Measurements from ENCODE around the gene DYRK3.
A peak's percentile ranks its signal among the peaks of the same experiment; 100 is the strongest.

Gene DYRK3

GRCh38 chr1:206658264-206658980 lies 23.1 kb downstream of the DYRK3 start:
- Histone ChIP-seq H3K27ac (ENCODE audit: extremely low read depth, low read depth, low read length) (no peak overlapping the region), H3K9me3 (ENCODE audit: control insufficient read depth, insufficient read depth, low read depth, low read length) (no peaks in the 10 kb centered on the region), H3K36me3 (ENCODE audit: control insufficient read depth in 2 of 2, insufficient read depth in 1 of 2, low read length in 2 of 2) (no peaks in the 10 kb centered on the region), H3K4me1 (ENCODE audit: control insufficient read depth, insufficient read depth, low read length) (peaks cover 8% of the 10 kb centered on the region), H3K4me3 (ENCODE audit: low read depth, low read length) (no peak overlapping the region)
- TF ChIP-seq YY1 (tag by site-specific recombination; IDR thresholded peaks at IDR 0.05) (no peak), ZSCAN23 (tag by site-specific recombination; IDR thresholded peaks at IDR 0.05) (no peak), ZNF585B (tag by site-specific recombination; IDR thresholded peaks at IDR 0.05) (no peak), ZNF600 (tag by site-specific recombination; IDR thresholded peaks at IDR 0.05) (peak; percentile 35; the same call in 1 of the 2 replicates), GLIS1 (tag by site-specific recombination; IDR thresholded peaks at IDR 0.05) (peak; percentile 74), GLIS2 (tag by site-specific recombination; IDR thresholded peaks at IDR 0.05) (peak; percentile 44; the same call in 1 of the 2 replicates), ZNF394 (tag by site-specific recombination; IDR thresholded peaks at IDR 0.05; ENCODE audit: borderline replicate concordance) (no peak), ZBTB17 (tag by site-specific recombination; IDR thresholded peaks at IDR 0.05) (0 out of 2 replicates have a peak, but pooled peaks have one; percentile 15), ZIC2 (tag by site-specific recombination; IDR thresholded peaks at IDR 0.05) (peak; percentile 60), ZNF341 (tag by site-specific recombination; IDR thresholded peaks at IDR 0.05; ENCODE audit: low read depth) (peak; percentile 75), KLF9 (tag by site-specific recombination; IDR thresholded peaks at IDR 0.05; ENCODE audit: low read depth) (no peak), ZNF202 (tag by site-specific recombination; IDR thresholded peaks at IDR 0.05; ENCODE audit: borderline replicate concordance) (no peak), ZNF791 (tag by site-specific recombination; IDR thresholded peaks at IDR 0.05) (no peak)
- TF ChIP-seq, protein P1, sequence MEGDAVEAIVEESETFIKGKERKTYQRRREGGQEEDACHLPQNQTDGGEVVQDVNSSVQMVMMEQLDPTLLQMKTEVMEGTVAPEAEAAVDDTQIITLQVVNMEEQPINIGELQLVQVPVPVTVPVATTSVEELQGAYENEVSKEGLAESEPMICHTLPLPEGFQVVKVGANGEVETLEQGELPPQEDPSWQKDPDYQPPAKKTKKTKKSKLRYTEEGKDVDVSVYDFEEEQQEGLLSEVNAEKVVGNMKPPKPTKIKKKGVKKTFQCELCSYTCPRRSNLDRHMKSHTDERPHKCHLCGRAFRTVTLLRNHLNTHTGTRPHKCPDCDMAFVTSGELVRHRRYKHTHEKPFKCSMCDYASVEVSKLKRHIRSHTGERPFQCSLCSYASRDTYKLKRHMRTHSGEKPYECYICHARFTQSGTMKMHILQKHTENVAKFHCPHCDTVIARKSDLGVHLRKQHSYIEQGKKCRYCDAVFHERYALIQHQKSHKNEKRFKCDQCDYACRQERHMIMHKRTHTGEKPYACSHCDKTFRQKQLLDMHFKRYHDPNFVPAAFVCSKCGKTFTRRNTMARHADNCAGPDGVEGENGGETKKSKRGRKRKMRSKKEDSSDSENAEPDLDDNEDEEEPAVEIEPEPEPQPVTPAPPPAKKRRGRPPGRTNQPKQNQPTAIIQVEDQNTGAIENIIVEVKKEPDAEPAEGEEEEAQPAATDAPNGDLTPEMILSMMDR (tag by site-specific recombination; IDR thresholded peaks at IDR 0.05): peak; percentile 64; the same call in 1 of the 2 replicates
- TF ChIP-seq, protein P2, sequence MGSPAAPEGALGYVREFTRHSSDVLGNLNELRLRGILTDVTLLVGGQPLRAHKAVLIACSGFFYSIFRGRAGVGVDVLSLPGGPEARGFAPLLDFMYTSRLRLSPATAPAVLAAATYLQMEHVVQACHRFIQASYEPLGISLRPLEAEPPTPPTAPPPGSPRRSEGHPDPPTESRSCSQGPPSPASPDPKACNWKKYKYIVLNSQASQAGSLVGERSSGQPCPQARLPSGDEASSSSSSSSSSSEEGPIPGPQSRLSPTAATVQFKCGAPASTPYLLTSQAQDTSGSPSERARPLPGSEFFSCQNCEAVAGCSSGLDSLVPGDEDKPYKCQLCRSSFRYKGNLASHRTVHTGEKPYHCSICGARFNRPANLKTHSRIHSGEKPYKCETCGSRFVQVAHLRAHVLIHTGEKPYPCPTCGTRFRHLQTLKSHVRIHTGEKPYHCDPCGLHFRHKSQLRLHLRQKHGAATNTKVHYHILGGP (tag by site-specific recombination; IDR thresholded peaks at IDR 0.05): no peak
- TF ChIP-seq, protein P3, sequence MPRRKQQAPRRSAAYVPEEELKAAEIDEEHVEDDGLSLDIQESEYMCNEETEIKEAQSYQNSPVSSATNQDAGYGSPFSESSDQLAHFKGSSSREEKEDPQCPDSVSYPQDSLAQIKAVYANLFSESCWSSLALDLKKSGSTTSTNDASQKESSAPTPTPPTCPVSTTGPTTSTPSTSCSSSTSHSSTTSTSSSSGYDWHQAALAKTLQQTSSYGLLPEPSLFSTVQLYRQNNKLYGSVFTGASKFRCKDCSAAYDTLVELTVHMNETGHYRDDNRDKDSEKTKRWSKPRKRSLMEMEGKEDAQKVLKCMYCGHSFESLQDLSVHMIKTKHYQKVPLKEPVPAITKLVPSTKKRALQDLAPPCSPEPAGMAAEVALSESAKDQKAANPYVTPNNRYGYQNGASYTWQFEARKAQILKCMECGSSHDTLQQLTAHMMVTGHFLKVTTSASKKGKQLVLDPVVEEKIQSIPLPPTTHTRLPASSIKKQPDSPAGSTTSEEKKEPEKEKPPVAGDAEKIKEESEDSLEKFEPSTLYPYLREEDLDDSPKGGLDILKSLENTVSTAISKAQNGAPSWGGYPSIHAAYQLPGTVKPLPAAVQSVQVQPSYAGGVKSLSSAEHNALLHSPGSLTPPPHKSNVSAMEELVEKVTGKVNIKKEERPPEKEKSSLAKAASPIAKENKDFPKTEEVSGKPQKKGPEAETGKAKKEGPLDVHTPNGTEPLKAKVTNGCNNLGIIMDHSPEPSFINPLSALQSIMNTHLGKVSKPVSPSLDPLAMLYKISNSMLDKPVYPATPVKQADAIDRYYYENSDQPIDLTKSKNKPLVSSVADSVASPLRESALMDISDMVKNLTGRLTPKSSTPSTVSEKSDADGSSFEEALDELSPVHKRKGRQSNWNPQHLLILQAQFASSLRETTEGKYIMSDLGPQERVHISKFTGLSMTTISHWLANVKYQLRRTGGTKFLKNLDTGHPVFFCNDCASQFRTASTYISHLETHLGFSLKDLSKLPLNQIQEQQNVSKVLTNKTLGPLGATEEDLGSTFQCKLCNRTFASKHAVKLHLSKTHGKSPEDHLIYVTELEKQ (tag by site-specific recombination; IDR thresholded peaks at IDR 0.05; ENCODE audit: borderline replicate concordance): no peak
- TF ChIP-seq, protein P4, sequence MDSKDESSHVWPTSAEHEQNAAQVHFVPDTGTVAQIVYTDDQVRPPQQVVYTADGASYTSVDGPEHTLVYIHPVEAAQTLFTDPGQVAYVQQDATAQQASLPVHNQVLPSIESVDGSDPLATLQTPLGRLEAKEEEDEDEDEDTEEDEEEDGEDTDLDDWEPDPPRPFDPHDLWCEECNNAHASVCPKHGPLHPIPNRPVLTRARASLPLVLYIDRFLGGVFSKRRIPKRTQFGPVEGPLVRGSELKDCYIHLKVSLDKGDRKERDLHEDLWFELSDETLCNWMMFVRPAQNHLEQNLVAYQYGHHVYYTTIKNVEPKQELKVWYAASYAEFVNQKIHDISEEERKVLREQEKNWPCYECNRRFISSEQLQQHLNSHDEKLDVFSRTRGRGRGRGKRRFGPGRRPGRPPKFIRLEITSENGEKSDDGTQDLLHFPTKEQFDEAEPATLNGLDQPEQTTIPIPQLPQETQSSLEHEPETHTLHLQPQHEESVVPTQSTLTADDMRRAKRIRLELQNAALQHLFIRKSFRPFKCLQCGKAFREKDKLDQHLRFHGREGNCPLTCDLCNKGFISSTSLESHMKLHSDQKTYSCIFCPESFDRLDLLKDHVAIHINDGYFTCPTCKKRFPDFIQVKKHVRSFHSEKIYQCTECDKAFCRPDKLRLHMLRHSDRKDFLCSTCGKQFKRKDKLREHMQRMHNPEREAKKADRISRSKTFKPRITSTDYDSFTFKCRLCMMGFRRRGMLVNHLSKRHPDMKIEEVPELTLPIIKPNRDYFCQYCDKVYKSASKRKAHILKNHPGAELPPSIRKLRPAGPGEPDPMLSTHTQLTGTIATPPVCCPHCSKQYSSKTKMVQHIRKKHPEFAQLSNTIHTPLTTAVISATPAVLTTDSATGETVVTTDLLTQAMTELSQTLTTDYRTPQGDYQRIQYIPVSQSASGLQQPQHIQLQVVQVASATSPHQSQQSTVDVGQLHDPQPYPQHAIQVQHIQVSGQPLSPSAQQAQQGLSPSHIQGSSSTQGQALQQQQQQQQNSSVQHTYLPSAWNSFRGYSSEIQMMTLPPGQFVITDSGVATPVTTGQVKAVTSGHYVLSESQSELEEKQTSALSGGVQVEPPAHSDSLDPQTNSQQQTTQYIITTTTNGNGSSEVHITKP (tag by site-specific recombination; IDR thresholded peaks at IDR 0.05): no peak
- TF ChIP-seq, protein P5, sequence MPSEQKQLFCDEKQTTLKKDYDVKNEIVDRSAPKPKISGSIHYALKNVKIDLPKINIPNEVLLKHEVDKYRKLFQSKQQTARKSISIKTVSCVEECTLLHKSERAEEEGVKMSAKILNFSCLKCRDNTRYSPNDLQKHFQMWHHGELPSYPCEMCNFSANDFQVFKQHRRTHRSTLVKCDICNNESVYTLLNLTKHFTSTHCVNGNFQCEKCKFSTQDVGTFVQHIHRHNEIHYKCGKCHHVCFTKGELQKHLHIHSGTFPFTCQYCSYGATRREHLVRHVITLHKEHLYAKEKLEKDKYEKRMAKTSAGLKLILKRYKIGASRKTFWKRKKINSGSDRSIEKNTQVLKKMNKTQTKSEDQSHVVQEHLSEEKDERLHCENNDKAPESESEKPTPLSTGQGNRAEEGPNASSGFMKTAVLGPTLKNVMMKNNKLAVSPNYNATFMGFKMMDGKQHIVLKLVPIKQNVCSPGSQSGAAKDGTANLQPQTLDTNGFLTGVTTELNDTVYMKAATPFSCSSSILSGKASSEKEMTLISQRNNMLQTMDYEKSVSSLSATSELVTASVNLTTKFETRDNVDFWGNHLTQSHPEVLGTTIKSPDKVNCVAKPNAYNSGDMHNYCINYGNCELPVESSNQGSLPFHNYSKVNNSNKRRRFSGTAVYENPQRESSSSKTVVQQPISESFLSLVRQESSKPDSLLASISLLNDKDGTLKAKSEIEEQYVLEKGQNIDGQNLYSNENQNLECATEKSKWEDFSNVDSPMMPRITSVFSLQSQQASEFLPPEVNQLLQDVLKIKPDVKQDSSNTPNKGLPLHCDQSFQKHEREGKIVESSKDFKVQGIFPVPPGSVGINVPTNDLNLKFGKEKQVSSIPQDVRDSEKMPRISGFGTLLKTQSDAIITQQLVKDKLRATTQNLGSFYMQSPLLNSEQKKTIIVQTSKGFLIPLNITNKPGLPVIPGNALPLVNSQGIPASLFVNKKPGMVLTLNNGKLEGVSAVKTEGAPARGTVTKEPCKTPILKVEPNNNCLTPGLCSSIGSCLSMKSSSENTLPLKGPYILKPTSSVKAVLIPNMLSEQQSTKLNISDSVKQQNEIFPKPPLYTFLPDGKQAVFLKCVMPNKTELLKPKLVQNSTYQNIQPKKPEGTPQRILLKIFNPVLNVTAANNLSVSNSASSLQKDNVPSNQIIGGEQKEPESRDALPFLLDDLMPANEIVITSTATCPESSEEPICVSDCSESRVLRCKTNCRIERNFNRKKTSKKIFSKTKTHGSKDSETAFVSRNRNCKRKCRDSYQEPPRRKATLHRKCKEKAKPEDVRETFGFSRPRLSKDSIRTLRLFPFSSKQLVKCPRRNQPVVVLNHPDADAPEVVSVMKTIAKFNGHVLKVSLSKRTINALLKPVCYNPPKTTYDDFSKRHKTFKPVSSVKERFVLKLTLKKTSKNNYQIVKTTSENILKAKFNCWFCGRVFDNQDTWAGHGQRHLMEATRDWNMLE (tag by site-specific recombination; conservative IDR thresholded peaks at IDR 0.05; ENCODE audit: low read depth): no peak
- ChIA-PET CTCF (interaction anchor here (0.7 to 25.1 kb wide), 20 partner anchors 9 to 326 kb away, joined by 3 to 380 read pairs (median 4); partner anchors contain the start of gene DYRK3), POLR2A (interaction anchor here (1.3 to 1.8 kb wide), 3 partner anchors 23 to 395 kb away, joined by 4 to 7 read pairs (median 5); partner anchors contain the start of genes DYRK3 and PFKFB2)
